HG03378 (cell line): ENCODE data around the gene PLEKHG3.

Experiments used
- ATAC-seq: cut with Tn5 transposase; IDR thresholded peaks from one replicate; pipeline ENCODE4 v1.9.1; 2021; ENCODE audit warnings: mild to moderate bottlenecking, moderate library complexity; ENCODE audit not compliant: unreplicated experiment

Gene PLEKHG3

GRCh38 chr14:64743061-64743460 lies 38.8 kb downstream of the PLEKHG3 start:
- no peak for ATAC-seq

- ATAC-seq = no peak
These were observed 41.4 kb downstream of the PLEKHG3 start for GRCh38 chr14:64745511-64746091.

- no peak for ATAC-seq
These were observed 42.4 kb downstream of the PLEKHG3 start for GRCh38 chr14:64746298-64747250.

- ATAC-seq = no peak
These were observed 43.1 kb downstream of the PLEKHG3 start for GRCh38 chr14:64747327-64747726.

GRCh38 chr14:64748521-64748920 lies 44.3 kb downstream of the PLEKHG3 start:
- no peak for ATAC-seq

GRCh38 chr14:64748995-64749714 lies 44.9 kb downstream of the PLEKHG3 start:
- no peak for ATAC-seq

GRCh38 chr14:64752909-64753308 lies 48.7 kb downstream of the PLEKHG3 start:
- no peak for ATAC-seq

- no peak for ATAC-seq
These were observed 49.1 kb downstream of the PLEKHG3 start for GRCh38 chr14:64753374-64753773.

GRCh38 chr14:64753999-64754398 lies 49.8 kb downstream of the PLEKHG3 start:
- no peak for ATAC-seq

GRCh38 chr14:64754685-64755084 lies 50.5 kb downstream of the PLEKHG3 start:
- ATAC-seq = no peak

- ATAC-seq = no peak
These were observed 51.6 kb downstream of the PLEKHG3 start for GRCh38 chr14:64755781-64756221.

- no peak for ATAC-seq
These were observed 52.5 kb downstream of the PLEKHG3 start for GRCh38 chr14:64756712-64757111.

GRCh38 chr14:64757601-64758000 lies 53.4 kb downstream of the PLEKHG3 start:
- ATAC-seq = no peak

GRCh38 chr14:64758025-64758521 lies 53.8 kb downstream of the PLEKHG3 start:
- ATAC-seq = no peak

GRCh38 chr14:64758691-64759554 lies 54.7 kb downstream of the PLEKHG3 start:
- no peak for ATAC-seq

- ATAC-seq = no peak
These were observed 55.3 kb downstream of the PLEKHG3 start for GRCh38 chr14:64759555-64759938.

- no peak for ATAC-seq
These were observed 56.0 kb downstream of the PLEKHG3 start for GRCh38 chr14:64760146-64760755.

GRCh38 chr14:64760916-64761315 lies 56.7 kb downstream of the PLEKHG3 start:
- ATAC-seq = no peak

- ATAC-seq = no peak
These were observed 57.3 kb downstream of the PLEKHG3 start for GRCh38 chr14:64761441-64762043.
